ENCODE measurements around the gene VAV2.
"Not testable (repeated sequence)": the region's sequence is repeated elsewhere in the genome, so short reads cannot be mapped to it uniquely, and the experiment has no call there.

Gene VAV2

DNA sequence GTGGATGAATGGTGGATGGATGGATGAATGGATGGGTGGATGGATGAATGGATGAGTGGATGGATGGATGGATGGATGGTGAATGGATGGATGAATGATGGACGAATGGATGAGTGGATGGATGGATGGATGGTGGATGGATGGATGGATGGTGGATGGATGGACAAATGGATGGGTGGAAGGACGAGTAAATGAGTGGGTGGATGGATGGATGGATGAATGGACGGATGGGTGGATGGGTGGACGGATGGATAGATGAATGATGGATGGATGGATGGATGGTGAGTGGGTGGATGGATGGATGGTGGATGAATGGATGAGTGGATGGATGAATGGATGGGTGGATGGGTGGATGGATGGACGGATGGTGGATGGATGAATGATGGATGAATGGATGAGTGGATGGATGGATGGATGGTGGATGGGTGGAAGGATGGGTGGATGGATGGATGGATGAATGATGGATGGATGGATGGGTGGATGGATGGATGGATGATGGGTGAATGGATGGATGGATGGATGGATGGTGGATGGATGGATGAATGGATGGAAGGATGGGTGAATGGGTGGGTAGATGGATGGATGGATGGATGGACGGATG, 58.6 kb downstream of the VAV2 start:
- DNase-seq: no peak

DNA sequence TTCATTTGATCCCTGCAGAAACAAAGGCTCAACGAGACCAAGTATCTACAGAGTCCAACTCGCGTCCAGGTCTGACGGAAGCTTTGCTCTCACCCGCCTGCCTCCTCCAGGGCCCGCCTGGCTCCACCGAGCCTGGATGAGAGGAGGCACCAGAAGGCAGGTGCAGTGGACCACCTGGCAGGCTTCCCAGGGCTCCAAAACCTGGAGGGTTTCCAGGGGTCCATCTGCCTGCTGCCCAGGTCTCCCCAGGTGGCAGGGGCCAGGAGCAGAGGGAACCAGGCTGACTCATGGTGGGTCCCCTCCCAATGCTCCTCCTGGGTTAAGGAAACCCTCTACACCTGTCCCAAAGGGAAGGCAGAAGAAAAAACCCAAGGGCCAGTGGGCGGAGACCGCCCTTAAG, 59.5 kb downstream of the VAV2 start:
- no peak for DNase-seq

DNA sequence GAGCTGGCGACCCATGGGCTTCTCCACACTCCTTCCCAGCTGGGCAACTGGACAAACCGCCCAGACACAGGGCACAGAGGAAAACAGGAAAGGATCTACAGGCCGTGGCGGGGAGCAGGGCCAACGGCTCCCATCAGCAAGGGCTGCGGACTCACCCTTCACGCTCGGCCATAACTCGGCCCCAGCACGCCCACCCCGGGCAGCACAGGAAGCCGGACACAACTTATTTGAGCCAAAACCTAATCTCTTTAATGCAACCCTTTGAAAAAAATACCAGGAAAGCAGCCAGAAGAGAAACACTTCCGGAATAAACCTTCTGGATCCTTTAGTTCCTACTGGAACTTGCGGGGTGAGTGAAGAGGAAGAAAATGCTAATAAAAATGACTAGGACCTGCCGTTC, 59.9 kb downstream of the VAV2 start:
- DNase-seq: no peak

GRCh38 chr9:133930682-133931485, 61.2 kb downstream of the VAV2 start:
- no peak for DNase-seq

- no peak for DNase-seq
Measured at GRCh38 chr9:133930046-133930681, 62.0 kb downstream of the VAV2 start.

GRCh38 chr9:133929599-133929998, 62.5 kb downstream of the VAV2 start:
- no peak for DNase-seq

DNA sequence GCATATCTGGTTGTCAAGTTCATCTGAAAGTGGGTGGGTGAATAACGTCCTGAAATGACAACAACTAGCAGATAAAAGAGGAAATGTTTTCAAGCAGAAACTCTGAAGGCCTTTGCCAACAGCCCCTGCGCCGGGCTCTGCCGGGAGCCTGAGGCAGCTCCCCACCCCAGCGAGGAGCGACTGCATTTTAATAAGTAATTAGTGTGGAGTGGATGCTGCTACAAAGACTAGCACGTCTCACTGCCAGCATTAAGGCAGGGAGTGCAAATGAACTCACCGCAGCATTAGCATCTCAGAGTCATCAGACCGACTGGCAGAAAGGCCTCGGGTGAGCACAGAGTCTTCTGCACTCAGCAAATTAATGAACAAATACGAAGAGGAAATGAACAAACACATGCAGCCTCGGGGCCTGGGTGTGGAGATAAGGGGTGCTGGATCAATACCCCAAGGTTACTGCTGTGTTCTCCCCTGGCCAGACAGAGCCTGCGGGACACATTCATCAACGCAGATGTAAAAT, 63.8 kb downstream of the VAV2 start:
- DNase-seq: no peak

DNA sequence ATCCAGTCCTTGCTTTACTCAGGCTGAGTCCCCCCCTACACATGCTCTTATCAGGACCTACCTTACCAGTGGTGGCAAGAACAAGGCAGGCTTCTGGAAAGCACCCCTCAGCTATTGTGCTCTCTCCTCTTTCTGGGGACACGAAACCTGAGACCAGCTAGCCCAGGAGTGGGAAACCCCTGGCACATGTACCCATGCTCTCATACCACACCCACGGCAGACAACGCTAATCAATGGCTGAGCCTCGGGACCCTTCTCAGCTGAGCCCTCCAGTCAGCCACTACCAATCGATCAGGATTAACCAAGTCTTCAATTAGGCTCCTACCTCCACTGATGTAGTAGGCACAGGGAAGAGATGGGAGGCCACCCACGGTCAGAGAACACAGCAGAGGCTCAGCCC, 65.1 kb downstream of the VAV2 start:
- no peak for DNase-seq

GRCh38 chr9:133926165-133926856, 65.8 kb downstream of the VAV2 start:
- DNase-seq: no peak

DNA sequence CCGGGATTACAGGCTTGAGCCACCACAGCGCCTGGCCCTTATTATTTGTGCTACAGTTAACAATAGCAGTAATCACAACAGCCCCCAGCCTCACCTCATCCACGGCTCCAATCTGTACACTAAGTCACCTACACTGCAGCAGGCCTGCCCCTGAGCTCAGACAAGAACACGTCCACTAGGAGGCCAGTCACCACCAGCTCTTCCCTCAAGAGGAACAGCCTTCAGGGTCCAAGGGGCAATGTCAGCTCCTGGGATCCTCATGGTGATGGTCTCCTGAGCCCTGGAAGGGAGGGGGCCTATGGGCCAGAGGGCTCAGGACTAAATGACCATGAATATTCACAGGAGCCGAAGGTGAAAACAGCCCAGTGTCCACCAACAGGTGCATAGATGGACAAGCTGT, 67.7 kb downstream of the VAV2 start:
- DNase-seq: no peak

- DNase-seq: not testable (repeated sequence)
Measured at GRCh38 chr9:133923608-133924007, 68.5 kb downstream of the VAV2 start.

DNA sequence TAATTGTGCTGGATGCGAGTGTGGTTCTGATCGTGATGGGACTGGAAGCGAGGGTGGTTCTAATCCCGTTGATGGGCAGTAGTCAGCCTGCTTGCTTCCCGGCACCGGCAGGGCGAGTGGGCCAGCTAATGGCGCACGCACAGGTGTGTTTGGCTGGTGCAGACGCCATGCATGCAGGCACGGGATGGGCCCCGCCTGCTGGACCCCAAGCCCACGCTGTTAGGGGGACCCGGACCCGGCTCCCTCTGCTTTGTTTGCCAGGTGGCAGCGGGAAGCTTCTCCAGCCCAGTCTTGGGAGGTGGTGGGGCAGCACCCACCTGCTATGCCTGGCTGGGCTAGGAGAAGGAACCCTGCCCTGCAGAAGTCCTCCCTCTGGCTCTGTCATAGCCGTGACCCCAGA, 70.3 kb downstream of the VAV2 start:
- DNase-seq: no peak

- DNase-seq: no peak
Measured at GRCh38 chr9:133920471-133920870, 71.7 kb downstream of the VAV2 start.

GRCh38 chr9:133919253-133920115, 72.6 kb downstream of the VAV2 start:
- DNase-seq: no peak

- no peak for DNase-seq
Measured at GRCh38 chr9:133918111-133918813, 73.9 kb downstream of the VAV2 start.

- no peak for DNase-seq
Measured at GRCh38 chr9:133917375-133917774, 74.7 kb downstream of the VAV2 start.

DNA sequence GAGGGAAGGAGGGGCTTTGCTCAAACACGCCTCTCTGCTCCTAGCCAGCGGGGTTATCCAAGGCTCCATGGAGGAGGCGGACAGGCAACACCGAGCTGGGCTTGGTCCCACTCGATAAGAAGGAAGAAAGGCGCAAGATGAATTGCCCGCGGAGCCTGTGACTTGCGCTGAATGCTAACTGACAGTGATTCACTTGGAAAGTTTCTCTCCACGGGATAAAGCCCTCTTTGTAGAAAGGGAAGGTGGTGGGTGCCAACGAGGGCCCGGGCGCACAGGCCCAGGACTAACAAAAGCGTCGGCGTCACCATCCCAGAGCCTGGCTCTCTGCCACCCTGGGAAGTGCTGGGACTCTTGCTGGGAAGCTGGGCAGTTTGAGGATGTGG, 76.0 kb downstream of the VAV2 start:
- no peak for DNase-seq

GRCh38 chr9:133915534-133916158, 76.5 kb downstream of the VAV2 start:
- DNase-seq: no peak

- no peak for DNase-seq
Measured at GRCh38 chr9:133914442-133915342, 77.4 kb downstream of the VAV2 start.
